ENCODE measurements around the gene FSTL3. TPM values are rescaled to one million over a fixed set of nuclear protein-coding genes. Genes with fewer than 3 reads are reported as not detected.
"Not testable (repeated sequence)": the region's sequence is repeated elsewhere in the genome, so short reads cannot be mapped to it uniquely, and the experiment has no call there.

The FSTL3 gene
- total RNA-seq, 4 donors from 2014 or later: 14.4 to 51.6 (median 43.5) TPM

GRCh38 chr19:662962-663681 lies 13.1 kb upstream of the FSTL3 start, which contains the start of gene RNF126:
Gene RNF126, minus strand, starts transcription at chr19:663214. Its CDS starts 93 bp downstream, at chr19:663121.
- peak; percentile 92 to 98 for DNase-seq (ENCODE audit: low spot score in 2 of 2)
- intact Hi-C loops (cut with DNase I; ENCODE audit: low total_unique reads): loop anchor here (5.0 kb wide), 1 partner anchor 91 kb away; the partner anchor contains the start of gene BSG
- peak within 1 kb of the TSS; percentile 97 for H3K4me3 ChIP-seq (ENCODE audit: low read depth, poor library complexity, severe bottlenecking)
- 1 to 3% methylated on average over 37 to 41 of the region's 97 CpGs for WGBS, 2 donors
- TF ChIP-seq POLR2A (IDR thresholded peaks at IDR 0.05) (no peak), CTCF (IDR thresholded peaks at IDR 0.05) (no peak)

DNA sequence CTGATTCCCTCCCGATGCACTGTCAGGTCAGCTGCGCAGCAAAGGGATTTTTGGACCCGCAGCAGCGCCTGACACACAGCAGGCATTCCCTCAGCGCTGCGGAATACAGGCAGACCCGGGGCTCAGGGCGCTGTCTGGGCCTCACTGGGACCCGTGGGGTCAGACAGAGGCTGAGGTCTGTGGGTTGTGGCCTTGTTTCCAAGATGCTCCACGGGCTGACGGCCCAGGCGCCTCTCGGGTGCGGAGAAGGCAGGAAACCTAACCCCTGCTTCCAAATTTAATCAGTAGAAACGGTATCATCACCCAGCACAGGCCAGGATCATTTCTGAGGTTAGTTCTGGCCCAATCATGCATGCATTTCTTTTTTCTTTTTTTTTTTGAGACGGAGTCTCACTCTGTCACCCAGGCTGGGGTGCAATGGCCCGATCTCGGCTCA lies 12.5 kb upstream of the FSTL3 start:
- intact Hi-C loops (cut with DNase I; ENCODE audit: low total_unique reads): loop anchor here (2.0 to 5.0 kb wide), 2 partner anchors 71 to 91 kb away; partner anchors contain the start of gene BSG
- DNase-seq (ENCODE audit: low spot score in 2 of 2): no peak
- H3K4me3 ChIP-seq (ENCODE audit: low read depth, poor library complexity, severe bottlenecking): no peak overlapping the region
- TF ChIP-seq POLR2A (IDR thresholded peaks at IDR 0.05): no peak
- TF ChIP-seq CTCF (IDR thresholded peaks at IDR 0.05): no peak
- 31 to 56% methylated on average over 11 to 18 of the region's 18 CpGs for WGBS, 2 donors

GRCh38 chr19:664913-665443 lies 11.2 kb upstream of the FSTL3 start:
- intact Hi-C loops (cut with DNase I; ENCODE audit: low total_unique reads): loop anchor here (2.0 to 5.0 kb wide), 2 partner anchors 70 to 93 kb away; partner anchors contain the start of gene BSG
- no peak for TF ChIP-seq POLR2A (IDR thresholded peaks at IDR 0.05)
- TF ChIP-seq CTCF (IDR thresholded peaks at IDR 0.05): peak in 1 of 3 donors; percentile 88
- no peak overlapping the region for H3K4me3 ChIP-seq (ENCODE audit: low read depth, poor library complexity, severe bottlenecking)
- peak; percentile 59 to 96 for DNase-seq (ENCODE audit: low spot score in 2 of 2)
- WGBS, 2 donors: 5 to 10% methylated on average over 23 to 24 of the region's 24 CpGs

DNA sequence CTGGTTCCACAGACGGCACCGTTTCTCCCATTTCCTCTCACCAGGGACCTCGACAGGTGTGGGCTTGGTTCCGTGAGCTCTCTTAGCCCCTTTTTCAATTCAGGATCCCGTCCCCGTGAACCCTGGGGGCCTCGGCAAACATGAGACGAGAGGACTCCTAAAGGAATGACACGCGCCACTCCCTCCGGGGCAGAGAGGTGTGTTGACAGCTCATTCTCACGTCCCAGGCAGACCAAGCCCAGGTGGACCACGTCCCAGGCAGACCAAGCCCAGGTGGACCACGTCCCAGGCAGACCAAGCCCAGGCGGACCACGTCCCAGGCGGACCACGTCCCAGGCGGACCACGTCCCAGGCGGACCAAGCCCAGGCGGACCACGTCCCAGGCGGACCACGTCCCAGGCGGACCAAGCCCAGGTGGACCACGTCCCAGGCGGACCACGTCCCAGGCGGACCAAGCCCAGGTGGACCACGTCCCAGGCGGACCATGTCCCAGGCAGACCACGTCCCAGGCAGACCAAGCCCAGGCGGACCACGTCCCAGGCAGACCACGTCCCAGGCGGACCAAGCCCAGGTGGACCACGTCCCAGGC lies 9.1 kb upstream of the FSTL3 start:
- DNase-seq (ENCODE audit: low spot score in 2 of 2); H3K4me3 ChIP-seq (ENCODE audit: low read depth, poor library complexity, severe bottlenecking); intact Hi-C loops (cut with DNase I; ENCODE audit: low total_unique reads): not testable (repeated sequence)
- 84 to 94% methylated on average over 21 of the region's 38 CpGs for WGBS, 2 donors

- WGBS, 2 donors: 63 to 64% methylated on average over 12 of the region's 12 CpGs
- DNase-seq (ENCODE audit: low spot score in 2 of 2); intact Hi-C loops (cut with DNase I; ENCODE audit: low total_unique reads); H3K4me3 ChIP-seq (ENCODE audit: low read depth, poor library complexity, severe bottlenecking): not testable (repeated sequence)
Measured at GRCh38 chr19:668675-669434, 7.3 kb upstream of the FSTL3 start.

DNA sequence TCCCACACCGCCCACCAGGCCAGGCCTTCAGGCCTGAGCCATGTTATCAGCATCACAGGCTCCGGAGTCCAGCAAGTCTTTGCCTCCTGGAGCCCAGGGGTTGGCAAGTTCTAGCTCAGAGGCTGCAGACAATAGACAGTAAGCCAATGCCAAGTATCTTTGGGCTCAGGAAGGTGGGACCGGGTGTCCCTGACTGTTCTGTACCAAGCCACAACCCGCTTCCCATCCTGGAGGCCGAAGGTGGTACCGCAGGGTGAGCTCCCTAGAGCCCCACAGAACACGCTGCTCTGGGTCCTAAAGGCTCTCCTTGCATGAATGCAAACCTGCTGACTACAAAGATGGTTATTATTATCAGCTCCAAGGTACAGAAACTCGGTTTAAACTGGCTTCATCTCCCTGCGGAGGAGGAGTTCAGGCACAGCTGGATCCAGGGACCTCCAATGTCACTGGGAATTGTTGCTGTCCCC lies 5.5 kb upstream of the FSTL3 start:
- intact Hi-C loops (cut with DNase I; ENCODE audit: low total_unique reads): no loop called here
- no peak overlapping the region for H3K4me3 ChIP-seq (ENCODE audit: low read depth, poor library complexity, severe bottlenecking)
- WGBS, 2 donors: 74 to 79% methylated on average over 9 of the region's 9 CpGs
- DNase-seq (ENCODE audit: low spot score in 2 of 2): no peak
- no peak for TF ChIP-seq CTCF (IDR thresholded peaks at IDR 0.05)
- no peak for TF ChIP-seq POLR2A (IDR thresholded peaks at IDR 0.05)

All from lower leg skin (tissue), 4 donors.